HPDE6-E6E7 (cell line): ENCODE measurements around the gene ERMP1.
"Not testable (repeated sequence)": the region's sequence is repeated elsewhere in the genome, so short reads cannot be mapped to it uniquely, and the experiment has no call there.

Experiments
- DNase-seq: peaks from one replicate; pipeline ENCODE4 v3.0.0; 2011; ENCODE audit warnings: missing footprints; ENCODE audit errors: extremely low spot score

The ERMP1 gene, protein sequence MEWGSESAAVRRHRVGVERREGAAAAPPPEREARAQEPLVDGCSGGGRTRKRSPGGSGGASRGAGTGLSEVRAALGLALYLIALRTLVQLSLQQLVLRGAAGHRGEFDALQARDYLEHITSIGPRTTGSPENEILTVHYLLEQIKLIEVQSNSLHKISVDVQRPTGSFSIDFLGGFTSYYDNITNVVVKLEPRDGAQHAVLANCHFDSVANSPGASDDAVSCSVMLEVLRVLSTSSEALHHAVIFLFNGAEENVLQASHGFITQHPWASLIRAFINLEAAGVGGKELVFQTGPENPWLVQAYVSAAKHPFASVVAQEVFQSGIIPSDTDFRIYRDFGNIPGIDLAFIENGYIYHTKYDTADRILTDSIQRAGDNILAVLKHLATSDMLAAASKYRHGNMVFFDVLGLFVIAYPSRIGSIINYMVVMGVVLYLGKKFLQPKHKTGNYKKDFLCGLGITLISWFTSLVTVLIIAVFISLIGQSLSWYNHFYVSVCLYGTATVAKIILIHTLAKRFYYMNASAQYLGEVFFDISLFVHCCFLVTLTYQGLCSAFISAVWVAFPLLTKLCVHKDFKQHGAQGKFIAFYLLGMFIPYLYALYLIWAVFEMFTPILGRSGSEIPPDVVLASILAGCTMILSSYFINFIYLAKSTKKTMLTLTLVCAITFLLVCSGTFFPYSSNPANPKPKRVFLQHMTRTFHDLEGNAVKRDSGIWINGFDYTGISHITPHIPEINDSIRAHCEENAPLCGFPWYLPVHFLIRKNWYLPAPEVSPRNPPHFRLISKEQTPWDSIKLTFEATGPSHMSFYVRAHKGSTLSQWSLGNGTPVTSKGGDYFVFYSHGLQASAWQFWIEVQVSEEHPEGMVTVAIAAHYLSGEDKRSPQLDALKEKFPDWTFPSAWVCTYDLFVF

GRCh38 chr9:5832538-5833529 lies at the start of gene ERMP1:
TSS of gene ERMP1 (minus strand) at chr9:5833117. CDS start at chr9:5833027, 90 bp downstream.
- DNase-seq = peak; percentile 67

GRCh38 chr9:5882244-5883012 lies 49.5 kb upstream of the ERMP1 start:
- not testable (repeated sequence) for DNase-seq

- peak; percentile 85 for DNase-seq
These were observed 46.7 kb upstream of the ERMP1 start for GRCh38 chr9:5879419-5880181.

GRCh38 chr9:5876711-5877110 lies 43.8 kb upstream of the ERMP1 start:
- DNase-seq = no peak

- DNase-seq = no peak
These were observed 43.1 kb upstream of the ERMP1 start for GRCh38 chr9:5876026-5876425.

- no peak for DNase-seq
These were observed 41.1 kb upstream of the ERMP1 start for GRCh38 chr9:5874048-5874447.

DNA sequence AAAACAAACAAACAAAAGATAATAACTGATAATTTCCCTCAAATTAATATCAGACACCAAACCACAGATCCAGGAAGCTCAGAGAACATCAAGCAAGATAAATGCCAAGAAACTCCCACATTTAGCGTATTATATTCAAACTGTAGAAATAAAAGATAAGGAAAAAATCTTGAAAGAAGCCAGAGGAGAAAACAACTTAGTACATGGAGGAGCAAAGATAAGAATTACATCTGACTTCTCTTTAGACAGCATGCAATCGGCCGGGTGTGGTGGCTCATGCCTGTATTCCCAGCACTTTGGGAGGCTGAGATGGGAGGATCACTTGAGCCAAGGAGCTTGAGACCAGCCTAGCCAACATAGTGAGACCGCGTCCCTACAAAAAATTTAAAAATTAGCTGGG lies 40.5 kb upstream of the ERMP1 start:
- no peak for DNase-seq

DNA sequence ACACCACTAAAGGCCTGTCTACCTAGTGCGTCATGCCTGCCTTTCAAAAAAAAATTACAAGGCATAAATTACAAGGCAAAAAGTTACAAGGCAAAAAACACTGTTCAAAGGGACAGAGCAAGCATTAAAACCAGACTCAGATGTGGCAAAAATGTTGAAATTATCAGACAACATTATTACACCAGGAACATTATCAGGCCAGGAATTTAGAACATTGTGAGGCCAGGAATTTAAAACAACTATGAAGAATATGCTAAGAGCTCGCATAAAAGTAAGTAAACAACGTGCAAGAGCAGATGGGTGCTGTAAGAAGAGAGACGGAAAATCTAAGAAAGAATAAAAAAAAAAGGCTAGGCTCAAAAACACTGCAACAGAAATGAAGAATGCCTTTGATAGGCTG lies 39.6 kb upstream of the ERMP1 start:
- no peak for DNase-seq

DNA sequence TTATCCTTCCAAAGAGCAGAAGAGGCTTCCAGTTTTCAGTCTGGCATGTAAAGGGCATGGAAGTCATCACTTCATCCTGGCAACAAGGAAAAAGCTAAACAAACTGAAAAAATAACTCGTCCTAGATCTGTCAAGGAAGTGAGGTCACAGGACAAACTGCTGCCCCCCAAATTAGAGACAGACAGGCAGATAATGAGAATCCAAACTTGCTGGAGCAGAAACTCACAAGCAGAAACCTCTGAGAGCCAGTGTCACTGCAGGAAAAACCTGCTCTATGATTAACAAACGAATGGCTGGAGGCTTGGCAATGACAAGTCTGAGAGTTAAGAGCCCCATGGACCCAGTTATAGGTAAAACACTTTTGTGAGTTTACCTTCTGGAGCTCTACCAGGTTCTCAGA lies 38.9 kb upstream of the ERMP1 start:
- no peak for DNase-seq

DNA sequence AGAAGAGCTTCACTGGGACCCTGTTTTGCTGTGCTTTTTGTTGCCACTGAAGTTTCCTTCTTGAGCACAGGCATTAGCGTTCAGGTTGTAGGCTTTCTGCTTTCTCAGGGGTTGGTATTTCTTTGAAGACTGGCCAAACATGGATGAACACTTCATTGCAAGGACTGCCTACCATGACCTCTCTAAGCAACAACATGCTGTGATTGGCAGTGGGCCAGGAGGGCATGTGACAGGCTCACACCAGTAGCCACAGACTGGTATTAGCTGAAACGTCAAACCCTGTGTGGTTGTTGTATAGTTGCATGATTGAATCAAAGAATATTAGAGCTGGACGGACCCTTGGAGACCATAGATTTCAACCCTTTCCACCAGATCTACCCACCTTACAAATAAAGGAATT lies 37.8 kb upstream of the ERMP1 start:
- DNase-seq = no peak

- DNase-seq = no peak
These were observed 37.1 kb upstream of the ERMP1 start for GRCh38 chr9:5870020-5870339.

DNA sequence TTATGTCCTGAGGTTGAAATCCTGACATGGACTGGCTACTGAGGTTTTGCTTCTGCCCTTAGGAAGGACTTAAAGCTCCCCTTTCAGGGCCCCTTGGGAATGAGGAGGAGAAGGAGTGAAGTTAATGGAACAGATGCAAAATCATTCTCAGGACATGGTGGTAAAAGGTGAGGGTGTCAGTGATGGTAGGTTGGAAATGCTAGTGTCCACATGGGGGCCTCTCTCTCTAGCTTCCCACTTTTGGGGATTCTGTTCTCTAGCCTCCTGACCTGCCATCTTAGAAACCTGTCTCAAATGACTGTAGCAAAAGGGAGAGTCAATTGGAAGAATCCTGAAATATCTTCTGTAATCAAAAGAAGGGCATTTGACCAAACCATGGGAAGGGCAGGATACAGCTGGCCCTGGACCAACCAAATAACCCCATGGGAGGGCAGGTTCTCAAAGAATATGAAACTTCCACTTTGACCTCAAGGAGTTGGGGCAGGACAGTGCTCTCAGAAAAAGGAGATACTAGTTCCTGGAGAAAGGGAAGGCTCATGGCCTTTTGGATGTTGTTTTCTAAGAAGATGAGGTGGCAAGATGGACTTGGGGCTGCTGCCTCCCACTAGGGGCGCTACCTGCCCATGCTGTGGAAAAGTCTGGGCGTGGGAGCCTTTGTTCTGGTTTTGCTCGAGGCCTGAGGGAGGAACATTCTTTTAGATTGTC lies 36.5 kb upstream of the ERMP1 start:
- DNase-seq = no peak

GRCh38 chr9:5868235-5868634 lies 35.3 kb upstream of the ERMP1 start:
- no peak for DNase-seq

- no peak for DNase-seq
These were observed 33.8 kb upstream of the ERMP1 start for GRCh38 chr9:5866685-5867084.

DNA sequence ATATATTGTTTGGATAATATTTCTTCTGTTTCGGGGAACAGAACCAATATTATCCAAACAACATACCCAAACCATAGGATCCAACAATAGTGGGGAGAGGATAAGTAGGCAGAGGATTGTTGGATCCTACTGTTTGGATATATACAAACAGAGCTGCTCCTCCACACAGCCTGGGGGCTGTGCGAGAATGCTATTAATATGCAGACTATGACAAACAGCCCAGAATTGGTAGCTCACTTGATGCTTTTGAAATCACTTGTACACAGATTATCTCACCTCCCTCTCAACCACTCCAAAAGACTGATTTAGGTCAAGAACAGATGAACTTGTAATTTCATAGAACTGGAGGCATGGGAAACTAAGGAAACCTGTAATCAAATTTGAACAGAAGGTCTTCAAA lies 33.4 kb upstream of the ERMP1 start:
- DNase-seq = no peak

DNA sequence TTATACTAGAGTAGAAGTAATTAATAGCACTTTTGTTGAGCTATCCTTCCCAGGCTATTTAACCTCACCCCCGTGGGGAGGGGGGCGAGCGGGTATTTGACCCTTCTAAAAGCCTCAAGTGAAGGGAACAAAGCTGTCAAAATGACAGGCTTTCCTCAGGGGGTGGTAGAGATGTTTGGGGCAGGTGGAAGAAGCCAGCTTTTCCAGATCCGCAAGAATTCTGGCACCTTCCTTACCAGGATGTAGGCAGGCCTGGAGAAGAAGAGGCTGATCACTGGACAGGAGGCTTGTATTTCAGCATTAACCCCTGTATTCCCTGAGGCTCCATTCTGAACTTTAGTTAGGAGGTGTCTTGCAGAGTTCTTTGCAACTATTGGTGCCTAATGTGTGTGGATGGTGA lies 31.5 kb upstream of the ERMP1 start:
- DNase-seq = no peak

DNA sequence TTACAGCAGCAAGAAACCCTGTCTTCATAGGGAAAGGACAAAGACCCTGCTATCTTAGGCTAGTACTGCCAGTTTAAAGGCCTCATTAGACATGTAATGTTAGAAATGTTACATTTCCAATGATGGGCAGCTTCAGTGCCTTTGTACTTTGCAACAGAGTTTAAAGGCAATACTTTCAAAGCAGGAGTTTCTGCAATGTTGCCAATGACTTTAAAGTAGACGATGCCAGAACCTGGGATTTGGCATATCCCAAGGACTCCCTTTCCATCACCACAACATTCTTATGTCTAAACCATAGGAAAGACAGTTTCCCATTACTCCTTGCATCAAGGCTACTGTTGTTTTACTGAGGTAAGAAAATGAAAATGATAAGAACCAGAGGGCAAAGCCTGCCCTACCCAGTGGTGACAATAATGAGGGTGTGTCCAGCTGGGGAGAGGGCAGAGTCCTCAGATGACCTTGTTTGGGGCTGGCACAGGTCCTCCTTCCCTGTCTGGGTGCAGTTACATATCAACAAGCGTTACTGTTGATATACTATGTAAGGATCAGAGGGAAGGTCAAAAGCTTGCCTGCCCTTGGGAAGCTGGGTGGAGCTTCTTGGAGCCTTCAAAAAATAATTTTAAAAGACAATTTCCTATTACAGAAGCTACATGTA lies 30.3 kb upstream of the ERMP1 start:
- no peak for DNase-seq

DNA sequence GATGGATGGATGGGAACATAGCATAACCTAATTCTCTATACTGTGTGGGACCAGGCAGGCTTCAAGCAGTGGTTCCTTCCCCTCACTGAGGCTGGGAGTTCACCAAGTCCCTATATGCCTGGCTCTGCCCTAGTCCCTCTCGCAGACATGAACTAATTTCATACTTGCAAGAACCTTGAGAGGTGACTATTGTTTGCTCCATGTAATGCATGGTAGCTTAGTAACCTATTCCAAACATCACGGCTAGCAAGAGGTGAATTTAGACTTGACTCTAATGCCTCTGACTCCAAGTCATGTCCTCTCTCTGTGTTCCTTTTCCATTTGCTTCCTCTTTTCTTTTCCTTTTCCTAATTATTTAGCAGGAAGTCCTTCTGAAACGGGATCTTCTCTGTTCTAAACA lies 25.9 kb upstream of the ERMP1 start:
- DNase-seq = no peak

DNA sequence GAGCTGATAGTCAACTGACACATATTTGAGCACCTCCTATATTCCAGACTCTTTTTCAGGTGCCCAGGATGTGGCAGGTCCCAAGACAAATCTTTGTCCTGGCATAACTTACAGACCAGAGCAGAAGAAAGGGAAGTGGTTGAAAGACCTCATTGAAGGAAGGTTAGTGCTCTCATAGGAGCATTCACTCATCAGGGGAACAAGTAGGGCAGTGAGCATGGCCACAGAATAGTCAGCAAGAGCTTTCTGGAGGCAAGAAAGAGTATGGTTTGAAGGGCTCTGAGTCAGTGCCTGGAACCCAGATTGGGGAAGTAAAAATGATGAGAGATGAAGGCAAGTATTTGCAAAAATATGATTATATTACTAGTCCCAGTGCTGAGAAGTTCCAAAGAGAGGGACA lies 25.0 kb upstream of the ERMP1 start:
- DNase-seq = no peak
